HG02763 (cell line): Measurements from ENCODE around the gene CATSPERB.
"Not testable (repeated sequence)": the region's sequence is repeated elsewhere in the genome, so short reads cannot be mapped to it uniquely, and the experiment has no call there.

Experiments
- ATAC-seq: cut with Tn5 transposase; IDR thresholded peaks from one replicate; pipeline ENCODE4 v1.9.1; 2021; ENCODE audit warnings: mild to moderate bottlenecking, moderate library complexity; ENCODE audit not compliant: unreplicated experiment

Gene CATSPERB

GRCh38 chr14:91731986-91732385 lies at the start of gene CATSPERB:
TSS of gene CATSPERB (minus strand) at chr14:91732086. CDS start at chr14:91729479, 2,607 bp downstream.
- no peak for ATAC-seq

- ATAC-seq, result no peak
These were observed 48.6 kb upstream of the CATSPERB start for GRCh38 chr14:91780452-91780851.

DNA sequence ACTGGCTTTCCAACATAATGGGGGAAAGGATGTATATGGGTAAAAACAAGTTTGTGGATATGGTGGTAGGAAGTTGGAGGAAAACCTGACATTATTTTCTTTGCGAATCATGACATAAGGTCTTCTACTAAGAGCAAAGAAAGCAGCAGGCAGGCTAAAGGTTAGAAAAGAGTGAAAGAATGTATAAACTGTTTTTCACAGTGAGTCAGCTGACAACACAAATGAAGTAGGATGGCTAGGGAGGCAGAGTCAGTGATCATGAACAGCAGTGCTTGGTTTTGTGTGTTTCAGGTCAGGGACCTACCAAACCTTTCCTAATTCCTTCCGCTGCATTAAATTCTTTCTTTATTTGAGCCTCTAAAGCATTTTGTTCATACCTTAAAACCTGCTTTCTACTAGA lies 46.3 kb upstream of the CATSPERB start:
- ATAC-seq, result no peak

DNA sequence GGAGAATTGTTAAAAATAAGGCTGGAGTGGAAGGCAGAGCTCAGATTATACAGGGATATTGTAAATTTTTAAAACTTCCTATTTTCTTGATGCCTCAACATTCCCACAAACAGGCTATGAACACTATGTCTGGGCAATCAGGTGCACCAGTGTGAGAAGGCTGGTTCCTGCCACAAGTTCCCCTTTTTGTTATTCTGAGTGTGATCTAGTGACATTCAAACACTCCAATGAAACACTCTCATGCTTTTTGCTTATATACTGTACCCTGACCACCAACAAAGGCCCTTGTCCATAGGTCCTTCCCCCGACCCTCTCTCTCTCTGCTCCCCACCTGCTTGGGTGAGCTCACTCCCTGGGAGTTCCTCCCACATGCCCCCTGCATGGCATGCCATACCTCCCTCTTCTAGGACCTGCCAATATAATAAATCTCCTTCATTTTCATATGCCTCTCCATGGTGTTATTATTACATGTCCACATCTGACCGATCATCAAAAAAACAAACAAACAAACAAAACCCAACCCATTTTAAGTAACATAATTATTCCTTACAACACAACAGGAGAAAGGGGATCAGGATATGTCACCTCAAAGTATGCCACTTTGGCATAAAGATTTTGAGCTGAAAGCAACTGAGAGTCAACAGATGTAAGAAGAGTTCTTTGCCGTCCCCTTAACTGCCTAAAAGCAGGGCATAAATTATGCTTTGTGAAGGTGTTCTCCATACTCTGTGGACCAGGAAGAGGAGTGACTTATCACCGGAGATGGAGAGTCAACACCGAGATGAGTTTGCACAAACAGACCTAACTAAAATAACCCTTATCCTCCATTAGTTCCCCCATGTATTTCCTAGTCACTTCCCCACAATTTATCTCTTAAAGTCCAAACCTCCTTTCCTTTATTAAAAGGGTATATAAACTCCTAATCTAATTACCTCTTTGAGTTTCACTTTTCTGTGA lies 42.5 kb upstream of the CATSPERB start:
- no peak for ATAC-seq

- ATAC-seq, result no peak
These were observed 38.3 kb upstream of the CATSPERB start for GRCh38 chr14:91770185-91770584.

- ATAC-seq, result no peak
These were observed 23.8 kb upstream of the CATSPERB start for GRCh38 chr14:91755570-91756295.

DNA sequence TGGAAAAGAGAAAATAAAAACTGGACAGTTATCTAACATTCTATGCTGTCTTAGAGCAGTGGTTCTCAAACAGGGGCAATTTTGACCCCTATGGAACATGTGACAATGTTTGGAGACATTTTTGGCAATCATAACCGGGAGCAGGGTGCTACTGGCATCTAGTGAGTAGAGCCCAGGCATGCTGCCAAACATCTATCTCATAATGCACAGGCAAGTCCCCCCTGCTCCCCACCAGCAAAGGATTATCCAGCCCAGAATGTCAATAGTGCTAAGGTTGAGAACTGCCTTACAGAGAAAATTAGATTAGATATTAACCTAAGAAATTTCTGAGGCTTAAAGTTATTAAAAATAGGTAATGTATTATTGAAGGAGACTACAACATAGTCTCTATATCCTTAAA lies 22.9 kb upstream of the CATSPERB start:
- no peak for ATAC-seq

- no peak for ATAC-seq
These were observed 22.3 kb upstream of the CATSPERB start for GRCh38 chr14:91754185-91754584.

GRCh38 chr14:91753501-91754128 lies 21.7 kb upstream of the CATSPERB start:
- no peak for ATAC-seq

DNA sequence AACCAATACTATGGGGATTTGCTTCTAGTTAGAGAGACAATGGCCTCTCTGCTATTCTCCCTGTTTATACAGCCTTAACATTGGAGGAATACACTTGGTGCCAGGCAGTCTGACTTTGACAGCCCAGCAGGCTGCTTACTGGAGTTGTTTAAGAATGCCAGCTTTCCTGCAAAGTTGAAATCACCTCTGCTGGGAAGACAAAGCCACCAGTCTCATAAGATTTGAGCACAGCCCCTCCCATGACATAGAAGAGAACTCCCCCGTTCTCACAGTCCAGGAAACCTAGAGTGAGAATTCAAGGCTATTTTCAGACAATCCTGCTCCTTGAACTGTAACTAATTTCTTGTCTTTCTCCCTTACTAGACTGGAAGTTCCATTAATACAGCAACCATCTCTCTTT lies 21.1 kb upstream of the CATSPERB start:
- no peak for ATAC-seq

DNA sequence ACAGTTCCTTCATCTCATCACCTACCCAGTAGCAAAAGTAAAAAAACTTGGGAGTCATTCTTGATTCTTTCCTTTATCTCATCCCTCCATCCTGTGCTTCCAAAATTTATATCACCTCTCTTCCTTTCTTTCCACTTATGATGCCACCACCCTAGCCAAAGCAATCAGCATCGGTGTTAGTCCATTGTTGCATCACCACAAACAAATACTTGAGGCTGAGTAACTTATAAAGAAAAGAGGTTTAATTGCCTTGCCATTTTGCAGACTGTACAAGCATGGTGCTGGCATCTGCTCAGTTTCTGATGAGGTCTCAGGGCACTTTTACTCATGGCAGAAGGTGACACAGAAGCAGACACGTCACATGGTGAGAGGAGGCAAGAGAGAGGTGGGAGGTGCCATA lies 19.8 kb upstream of the CATSPERB start:
- ATAC-seq, result no peak

- no peak for ATAC-seq
These were observed 18.8 kb upstream of the CATSPERB start for GRCh38 chr14:91750634-91751198.

DNA sequence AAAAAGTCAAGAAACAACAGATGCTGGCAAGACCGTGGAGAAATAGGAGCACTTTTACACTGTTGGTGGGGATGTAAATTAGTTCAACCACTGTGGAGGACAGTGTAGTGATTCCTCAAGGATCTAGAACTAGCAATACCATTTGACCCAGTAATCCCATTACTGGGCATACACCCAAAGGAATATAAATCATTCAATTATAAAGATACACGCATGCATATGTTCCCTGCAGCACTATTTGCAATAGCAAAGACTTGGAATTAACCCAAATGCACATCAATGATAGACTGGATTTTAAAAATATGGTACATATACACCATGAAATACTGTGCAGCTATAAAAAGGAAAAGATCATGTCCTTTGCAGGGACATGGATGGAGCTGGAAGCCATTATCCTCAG lies 18.0 kb upstream of the CATSPERB start:
- no peak for ATAC-seq

GRCh38 chr14:91748049-91748448 lies 16.2 kb upstream of the CATSPERB start:
- ATAC-seq, result no peak

- ATAC-seq, result no peak
These were observed 13.5 kb upstream of the CATSPERB start for GRCh38 chr14:91745344-91745743.

DNA sequence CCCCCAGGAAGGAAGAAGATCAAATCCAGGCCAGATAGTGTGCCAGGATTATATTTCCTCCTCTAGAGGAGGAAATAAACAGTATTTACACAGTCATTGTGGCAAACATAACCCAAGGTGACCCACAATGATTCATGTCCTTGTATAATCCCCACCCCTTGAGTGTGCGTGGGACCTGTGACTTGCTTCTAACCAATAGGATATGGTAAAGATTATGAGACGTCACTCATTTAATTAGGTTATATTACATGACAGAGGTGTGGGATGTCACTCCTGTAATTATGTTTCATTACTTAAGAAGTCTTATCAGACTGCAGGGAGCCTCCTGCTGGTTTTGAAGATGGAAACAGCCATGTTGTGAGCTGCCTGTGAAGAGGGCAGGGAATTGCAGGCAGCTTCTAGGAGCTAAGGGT lies 12.2 kb upstream of the CATSPERB start:
- ATAC-seq, result no peak

GRCh38 chr14:91743305-91743653 lies 11.4 kb upstream of the CATSPERB start:
- ATAC-seq, result no peak

DNA sequence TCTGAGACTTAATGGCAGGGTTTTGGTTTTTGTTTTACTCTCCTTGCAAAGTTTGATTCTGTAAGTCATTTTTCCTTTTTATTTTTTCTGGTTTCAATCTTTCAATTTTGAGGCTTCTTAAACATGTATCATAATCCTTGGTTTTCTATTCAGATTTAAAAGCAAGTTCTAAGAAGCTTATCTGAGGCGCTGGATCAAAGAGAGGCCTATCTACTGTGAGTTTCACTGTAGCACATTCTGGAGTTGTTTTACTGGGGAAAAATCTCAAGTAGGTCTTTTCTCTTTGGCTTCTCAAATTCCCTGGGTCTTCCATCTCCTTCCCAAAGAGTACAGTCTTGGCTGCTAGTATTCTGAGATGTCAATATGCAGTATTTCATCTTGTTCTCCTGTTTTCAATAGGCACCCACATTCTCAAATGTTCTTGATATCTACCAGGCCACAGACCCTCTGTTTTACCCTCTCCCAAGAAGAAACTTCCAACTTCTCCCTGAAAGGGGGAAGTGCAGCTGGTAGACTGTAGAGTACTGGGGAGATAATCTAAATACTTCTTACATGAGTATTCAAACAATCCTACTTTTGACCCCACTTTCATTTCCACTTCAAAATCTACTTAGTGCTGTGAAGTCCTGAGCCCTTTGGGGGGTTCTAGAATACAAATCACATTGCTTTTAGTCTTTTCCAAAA lies 10.9 kb upstream of the CATSPERB start:
- ATAC-seq, result no peak

DNA sequence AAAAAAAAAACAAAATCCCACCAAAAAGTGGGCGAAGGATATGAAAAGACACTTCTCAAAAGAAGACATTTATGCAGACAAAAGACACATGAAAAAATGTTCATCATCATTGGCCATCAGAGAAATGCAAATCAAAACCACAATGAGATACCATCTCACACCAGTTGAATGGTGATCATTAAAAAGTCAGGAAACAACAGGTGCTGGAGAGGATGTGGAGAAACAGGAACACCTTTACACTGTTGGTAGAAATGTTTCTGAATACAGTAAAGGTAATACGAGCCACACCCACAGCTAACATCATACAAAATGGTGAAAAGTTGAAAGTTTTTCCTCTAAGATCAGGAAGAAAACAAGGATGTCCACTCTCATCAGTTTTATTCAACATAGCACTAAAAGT lies 8.0 kb upstream of the CATSPERB start:
- ATAC-seq, result not testable (repeated sequence)

DNA sequence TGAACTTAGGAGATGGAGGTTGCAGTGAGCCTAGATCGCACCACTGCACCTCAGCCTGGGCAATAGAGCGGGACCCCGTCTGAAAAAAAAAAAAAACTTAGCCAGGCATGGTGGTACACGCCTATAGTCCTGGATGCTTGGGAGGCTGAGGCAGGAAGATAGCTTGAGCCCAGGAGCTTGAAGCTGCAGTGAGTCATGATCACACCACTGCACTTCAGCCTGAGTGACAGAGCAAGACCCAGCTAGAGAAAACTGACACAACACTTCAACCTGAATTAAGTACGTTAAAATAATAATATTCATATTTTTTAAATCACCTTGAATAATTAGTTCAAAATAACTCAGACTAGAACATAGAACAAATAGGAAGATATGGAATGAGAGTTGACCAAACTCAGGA lies 5.7 kb upstream of the CATSPERB start:
- ATAC-seq, result no peak
